HepG2 (cell line): ENCODE results near the gene G6PC3. TPM values are rescaled to one million over a fixed set of nuclear protein-coding genes. Genes with fewer than 3 reads are reported as not detected.

Source experiments
- ATAC-seq: fragments of 200-7000 bp; cut with Tn5 transposase; 3 replicates; pipeline ENCODE4 v1.9.1; 2020; ENCODE audit warnings: mild to moderate bottlenecking, moderate library complexity
- BruUV-seq: library from RNA; stranded (reverse); fragments of 400-500 nt; replicated peaks from 2 replicates; lab custom pipeline; 2021; lab: Mats Ljungman, UMichigan
- CTCF ChIA-PET: fragments of 300-600 bp; formaldehyde crosslinking; extraction: SDS; loops from one replicate; lab custom pipeline; 2021; ENCODE audit warnings: low total read pairs, inconsistent platforms, low intra/inter-chr PET ratio; lab: Yijun Ruan, JAX
- POLR2A ChIA-PET: fragments of 350-600 bp; sonication (Branson Sonifier 250); formaldehyde crosslinking; loops from one replicate; lab custom pipeline; 2020; ENCODE audit warnings: antibody characterized with exemption, inconsistent platforms; lab: Yijun Ruan, JAX
- DNase-seq: peaks from one replicate; pipeline ENCODE4 v3.0.0-alpha.2; 2015; ENCODE audit warnings: low spot score
- FAIRE-seq: peaks from 3 replicates; lab custom pipeline; 2011; peaks lifted over from hg19 to GRCh38; lab: Jason Lieb, UNC
- H2AFZ ChIP-seq: one replicate; pipeline ENCODE4 v1.6.1; 2011; ENCODE audit warnings: low read length, inconsistent platforms
- H3K27ac ChIP-seq: fragments of 300-600 bp; 3 replicates; pipeline ENCODE4 v1.8.0; 2011; ENCODE audit warnings: mixed run types, mild to moderate bottlenecking, mixed read lengths, low read length, inconsistent platforms; ENCODE audit not compliant: insufficient read depth; ENCODE audit errors: extremely low read length
- H3K27me3 ChIP-seq, 2 experiments: fragments of 200-600 bp in 1 of 2; 2 replicates in 1 of 2; 3 replicates in 1 of 2; pipeline versions ENCODE4 v1.6.0 to v1.8.0; 2011; ENCODE audit warnings: low read length in 2 of 2, mild to moderate bottlenecking in 2 of 2, moderate library complexity in 2 of 2, inconsistent platforms in 1 of 2; ENCODE audit not compliant: insufficient read depth in 2 of 2, control insufficient read depth in 1 of 2
- H3K36me3 ChIP-seq, 2 experiments: fragments of 200-600 bp in 1 of 2; replicated peaks in 1 of 2; 2 replicates in 1 of 2; 3 replicates in 1 of 2; pipeline versions ENCODE4 v1.5.1 to v1.8.0; 2011; ENCODE audit warnings: low read length in 2 of 2, inconsistent platforms in 1 of 2; ENCODE audit not compliant: insufficient read depth in 2 of 2, control insufficient read depth in 1 of 2
- H3K4me1 ChIP-seq: 2 replicates; pipeline ENCODE4 v1.5.1; 2012; ENCODE audit warnings: low read length, inconsistent platforms; ENCODE audit not compliant: insufficient read depth
- H3K4me2 ChIP-seq: 2 replicates; pipeline ENCODE4 v1.6.0; 2011; ENCODE audit warnings: low read depth, low read length, inconsistent platforms
- H3K4me3 ChIP-seq, 3 experiments: fragments of 200-600 bp in 1 of 3; sonication (generic), shearing (Covaris generic) in 1 of 3; replicated peaks in 1 of 3; 2 replicates each; pipeline ENCODE4 v1.5.1; 2011 to 2016; ENCODE audit warnings: low read length in 3 of 3, inconsistent platforms in 2 of 3, low read depth in 2 of 3, mild to moderate bottlenecking in 2 of 3, control low read depth in 1 of 3, mixed read lengths in 1 of 3; ENCODE audit not compliant: insufficient read depth in 1 of 3
- H3K79me2 ChIP-seq: one replicate; pipeline ENCODE4 v1.6.1; 2011; ENCODE audit warnings: low read length, inconsistent platforms; ENCODE audit not compliant: insufficient read depth
- H3K9ac ChIP-seq: 2 replicates; pipeline ENCODE4 v1.6.0; 2011; ENCODE audit warnings: mild to moderate bottlenecking, low read depth, low read length, inconsistent platforms; ENCODE audit not compliant: insufficient read depth
- H3K9me3 ChIP-seq: 2 replicates; pipeline ENCODE4 v1.5.1; 2012; ENCODE audit warnings: mild to moderate bottlenecking, low read length
- H4K20me1 ChIP-seq: 2 replicates; pipeline ENCODE4 v1.6.0; 2011; ENCODE audit warnings: inconsistent platforms, mild to moderate bottlenecking, low read length, moderate library complexity; ENCODE audit not compliant: insufficient read depth
- AGO1 ChIP-seq: fragments of 200-400 bp; formaldehyde crosslinking; IDR thresholded peaks from 2 replicates; pipeline ENCODE4 v1.6.1; 2017; ENCODE audit warnings: mild to moderate bottlenecking, low read depth, low read length, moderate library complexity; ENCODE audit not compliant: poor library complexity, severe bottlenecking
- KDM5B ChIP-seq: sonication (generic); formaldehyde crosslinking; IDR thresholded peaks from 2 replicates; pipeline ENCODE4 v1.4.0; 2020; ENCODE audit warnings: missing genetic modification reagents, mild to moderate bottlenecking, borderline replicate concordance
- TBX2 ChIP-seq: sonication (generic); formaldehyde crosslinking; IDR thresholded peaks from 2 replicates; pipeline ENCODE4 v1.5.0; 2020; ENCODE audit warnings: missing genetic modification reagents, mild to moderate bottlenecking, borderline replicate concordance
- ZZZ3 ChIP-seq: sonication (generic); formaldehyde crosslinking; IDR thresholded peaks from 2 replicates; pipeline ENCODE4 v1.4.0; 2020; ENCODE audit warnings: missing genetic modification reagents, mild to moderate bottlenecking, borderline replicate concordance
- WGBS: methylation state at CpG from one replicate; pipeline ENCODE4 v1.1.6; 2017; ENCODE audit warnings: low lambda C conversion rate; 5-methylcytosine and 5-hydroxymethylcytosine counted together
- in situ Hi-C: cut with HindIII; loops from 2 replicates; pipeline ENCODE4 v1.10.0; 2017; ENCODE audit warnings: low pct_unique_long_range_greater_than_20kb; ENCODE audit not compliant: extremely low pct_ligation_motif_present
- intact Hi-C: fragments of 100-400 bp; cut with micrococcal nuclease; formaldehyde crosslinking; loops from one replicate; pipeline ENCODE4 v1.10.0; 2022; ENCODE audit not compliant: unreplicated experiment
- polyA plus RNA-seq, 8 experiments: library from polyadenylated mRNA; depleted of rRNA in 3 of 8; stranded (reverse) in 7 of 8; unstranded in 1 of 8; fragments of >200 nt; fragmentation: Illumina TruSeq in 4 of 8; extraction: Trizol in 4 of 8; gene quantifications; 2 replicates each; pipeline versions ENCODE4 v1.2.1 to v1.2.3, GENCODE V29; 2011 to 2016; ENCODE audit warnings: low read depth in 4 of 8, missing spikeins in 1 of 8, mixed read lengths in 1 of 8; ENCODE audit not compliant: insufficient read depth in 1 of 8
- total RNA-seq, 5 experiments: library from RNA; depleted of rRNA; stranded (reverse); fragments of >200 nt; fragmentation: Illumina TruSeq; extraction: Trizol; gene quantifications; 2 replicates each; pipeline ENCODE4 v1.2.3, GENCODE V29; 2016; ENCODE audit warnings: low read depth in 1 of 5
- TF ChIP-seq, protein P1 (sequence below): sonication (generic); formaldehyde crosslinking; IDR thresholded peaks from 2 replicates; pipeline ENCODE4 v1.8.1; 2023; ENCODE audit warnings: mild to moderate bottlenecking, missing genetic modification reagents
- TF ChIP-seq, protein P2 (sequence below): sonication (generic); formaldehyde crosslinking; IDR thresholded peaks from 2 replicates; pipeline ENCODE4 v1.8.0; 2022; ENCODE audit warnings: missing genetic modification reagents, low read depth, mild to moderate bottlenecking, borderline replicate concordance
- TF ChIP-seq, protein P3 (sequence below): sonication (generic); formaldehyde crosslinking; IDR thresholded peaks from 2 replicates; pipeline ENCODE4 v1.5.0; 2020; ENCODE audit warnings: mild to moderate bottlenecking, missing genetic modification reagents
- TF ChIP-seq, protein P4 (sequence below): sonication (generic); formaldehyde crosslinking; IDR thresholded peaks from 2 replicates; pipeline ENCODE4 v1.5.0; 2020; ENCODE audit warnings: mild to moderate bottlenecking, missing genetic modification reagents, moderate library complexity
- TF ChIP-seq, protein P5 (sequence below): sonication (generic); formaldehyde crosslinking; IDR thresholded peaks from 2 replicates; pipeline ENCODE4 v1.5.1; 2020; ENCODE audit warnings: mild to moderate bottlenecking, missing genetic modification reagents, moderate library complexity
- TF ChIP-seq, protein P6 (sequence below): sonication (generic); formaldehyde crosslinking; IDR thresholded peaks from 2 replicates; pipeline ENCODE4 v1.5.0; 2020; ENCODE audit warnings: missing genetic modification reagents, mild to moderate bottlenecking, borderline replicate concordance

G6PC3 gene
- total and polyA plus RNA-seq, 2 of the 13 experiments (the other 11 are each of a cell fraction or from before 2014, with no cell fraction given): 38.5 to 75.8 TPM

DNA sequence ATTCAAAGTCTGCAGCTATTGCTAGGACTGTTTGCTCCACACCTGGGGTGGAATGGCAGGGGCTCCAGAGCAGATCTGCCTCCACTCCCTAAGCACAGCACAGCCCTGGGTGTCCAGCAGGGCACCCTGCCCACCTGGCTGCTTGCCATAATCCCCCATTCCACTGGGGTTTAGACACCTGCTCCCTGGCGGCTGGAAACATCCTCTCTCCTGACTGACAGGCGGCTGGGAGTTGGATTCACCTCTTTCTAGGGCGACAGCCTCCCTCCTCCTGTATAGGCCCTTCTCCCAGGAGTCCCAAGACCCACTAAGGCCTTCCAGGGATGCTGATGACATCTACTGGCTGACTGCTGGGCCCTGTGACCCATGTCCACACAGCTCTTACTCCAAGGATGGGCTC, 34.9 kb downstream of the G6PC3 start:
- no TSS peak for BruUV-seq
- H3K27me3 ChIP-seq: no peaks in the 10 kb centered on the region
- H3K36me3 ChIP-seq: peaks cover 1 to 2% of the 10 kb centered on the region in 2 experiments; a peak in 4 of 5 replicates
- no peak overlapping the region for H3K4me2 ChIP-seq
- intact Hi-C loops (no loop called here), in situ Hi-C loops (no loop called here)
- H2AFZ ChIP-seq: no peak overlapping the region
- H3K4me3 ChIP-seq: no peak overlapping the region
- ATAC-seq (no peak), FAIRE-seq (no peak), DNase-seq (no peak)
- ChIA-PET POLR2A (interaction anchor here (0.5 to 6.2 kb wide), 3 partner anchors 22 to 40 kb away, joined by 3 to 43 read pairs (median 4); no protein-coding TSS in a partner anchor), CTCF (no interaction called here)
- H3K79me2 ChIP-seq: peaks cover 67% of the 10 kb centered on the region
- peaks cover 5% of the 10 kb centered on the region; the same call in 1 of the 2 replicates for H4K20me1 ChIP-seq
- H3K9me3 ChIP-seq: no peaks in the 10 kb centered on the region
- WGBS: 77% methylated on average over 3 of the region's 3 CpGs
- peak overlapping the region; percentile 34 for H3K27ac ChIP-seq
- TF ChIP-seq, protein P1, sequence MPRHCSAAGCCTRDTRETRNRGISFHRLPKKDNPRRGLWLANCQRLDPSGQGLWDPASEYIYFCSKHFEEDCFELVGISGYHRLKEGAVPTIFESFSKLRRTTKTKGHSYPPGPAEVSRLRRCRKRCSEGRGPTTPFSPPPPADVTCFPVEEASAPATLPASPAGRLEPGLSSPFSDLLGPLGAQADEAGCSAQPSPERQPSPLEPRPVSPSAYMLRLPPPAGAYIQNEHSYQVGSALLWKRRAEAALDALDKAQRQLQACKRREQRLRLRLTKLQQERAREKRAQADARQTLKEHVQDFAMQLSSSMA (CRISPR knock-in tag): no peak
- TF ChIP-seq, protein P2, sequence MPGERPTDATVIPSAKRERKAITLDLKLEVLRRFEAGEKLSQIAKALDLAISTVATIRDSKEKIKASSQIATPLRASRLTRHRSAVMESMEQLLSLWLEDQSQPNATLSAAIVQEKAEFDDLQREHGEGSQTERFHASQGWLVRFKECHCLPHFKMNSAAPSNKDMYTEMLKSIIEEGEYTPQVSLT (CRISPR knock-in tag): no peak
- no peak for TF ChIP-seq AGO1
- 0 out of 2 replicates have a peak, but pooled peaks have one; percentile 23 for TF ChIP-seq TBX2 (CRISPR knock-in tag)
- TF ChIP-seq ZZZ3 (CRISPR knock-in tag): 0 out of 2 replicates have a peak, but pooled peaks have one; percentile 2
- TF ChIP-seq, protein P3, sequence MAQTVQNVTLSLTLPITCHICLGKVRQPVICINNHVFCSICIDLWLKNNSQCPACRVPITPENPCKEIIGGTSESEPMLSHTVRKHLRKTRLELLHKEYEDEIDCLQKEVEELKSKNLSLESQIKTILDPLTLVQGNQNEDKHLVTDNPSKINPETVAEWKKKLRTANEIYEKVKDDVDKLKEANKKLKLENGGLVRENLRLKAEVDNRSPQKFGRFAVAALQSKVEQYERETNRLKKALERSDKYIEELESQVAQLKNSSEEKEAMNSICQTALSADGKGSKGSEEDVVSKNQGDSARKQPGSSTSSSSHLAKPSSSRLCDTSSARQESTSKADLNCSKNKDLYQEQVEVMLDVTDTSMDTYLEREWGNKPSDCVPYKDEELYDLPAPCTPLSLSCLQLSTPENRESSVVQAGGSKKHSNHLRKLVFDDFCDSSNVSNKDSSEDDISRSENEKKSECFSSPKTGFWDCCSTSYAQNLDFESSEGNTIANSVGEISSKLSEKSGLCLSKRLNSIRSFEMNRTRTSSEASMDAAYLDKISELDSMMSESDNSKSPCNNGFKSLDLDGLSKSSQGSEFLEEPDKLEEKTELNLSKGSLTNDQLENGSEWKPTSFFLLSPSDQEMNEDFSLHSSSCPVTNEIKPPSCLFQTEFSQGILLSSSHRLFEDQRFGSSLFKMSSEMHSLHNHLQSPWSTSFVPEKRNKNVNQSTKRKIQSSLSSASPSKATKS (CRISPR knock-in tag): no peak
- TF ChIP-seq, protein P4, sequence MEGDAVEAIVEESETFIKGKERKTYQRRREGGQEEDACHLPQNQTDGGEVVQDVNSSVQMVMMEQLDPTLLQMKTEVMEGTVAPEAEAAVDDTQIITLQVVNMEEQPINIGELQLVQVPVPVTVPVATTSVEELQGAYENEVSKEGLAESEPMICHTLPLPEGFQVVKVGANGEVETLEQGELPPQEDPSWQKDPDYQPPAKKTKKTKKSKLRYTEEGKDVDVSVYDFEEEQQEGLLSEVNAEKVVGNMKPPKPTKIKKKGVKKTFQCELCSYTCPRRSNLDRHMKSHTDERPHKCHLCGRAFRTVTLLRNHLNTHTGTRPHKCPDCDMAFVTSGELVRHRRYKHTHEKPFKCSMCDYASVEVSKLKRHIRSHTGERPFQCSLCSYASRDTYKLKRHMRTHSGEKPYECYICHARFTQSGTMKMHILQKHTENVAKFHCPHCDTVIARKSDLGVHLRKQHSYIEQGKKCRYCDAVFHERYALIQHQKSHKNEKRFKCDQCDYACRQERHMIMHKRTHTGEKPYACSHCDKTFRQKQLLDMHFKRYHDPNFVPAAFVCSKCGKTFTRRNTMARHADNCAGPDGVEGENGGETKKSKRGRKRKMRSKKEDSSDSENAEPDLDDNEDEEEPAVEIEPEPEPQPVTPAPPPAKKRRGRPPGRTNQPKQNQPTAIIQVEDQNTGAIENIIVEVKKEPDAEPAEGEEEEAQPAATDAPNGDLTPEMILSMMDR: peak; percentile 31; the same call in 1 of the 2 replicates
- TF ChIP-seq KDM5B: 0 out of 2 replicates have a peak, but pooled peaks have one; percentile 38
- TF ChIP-seq, protein P5, sequence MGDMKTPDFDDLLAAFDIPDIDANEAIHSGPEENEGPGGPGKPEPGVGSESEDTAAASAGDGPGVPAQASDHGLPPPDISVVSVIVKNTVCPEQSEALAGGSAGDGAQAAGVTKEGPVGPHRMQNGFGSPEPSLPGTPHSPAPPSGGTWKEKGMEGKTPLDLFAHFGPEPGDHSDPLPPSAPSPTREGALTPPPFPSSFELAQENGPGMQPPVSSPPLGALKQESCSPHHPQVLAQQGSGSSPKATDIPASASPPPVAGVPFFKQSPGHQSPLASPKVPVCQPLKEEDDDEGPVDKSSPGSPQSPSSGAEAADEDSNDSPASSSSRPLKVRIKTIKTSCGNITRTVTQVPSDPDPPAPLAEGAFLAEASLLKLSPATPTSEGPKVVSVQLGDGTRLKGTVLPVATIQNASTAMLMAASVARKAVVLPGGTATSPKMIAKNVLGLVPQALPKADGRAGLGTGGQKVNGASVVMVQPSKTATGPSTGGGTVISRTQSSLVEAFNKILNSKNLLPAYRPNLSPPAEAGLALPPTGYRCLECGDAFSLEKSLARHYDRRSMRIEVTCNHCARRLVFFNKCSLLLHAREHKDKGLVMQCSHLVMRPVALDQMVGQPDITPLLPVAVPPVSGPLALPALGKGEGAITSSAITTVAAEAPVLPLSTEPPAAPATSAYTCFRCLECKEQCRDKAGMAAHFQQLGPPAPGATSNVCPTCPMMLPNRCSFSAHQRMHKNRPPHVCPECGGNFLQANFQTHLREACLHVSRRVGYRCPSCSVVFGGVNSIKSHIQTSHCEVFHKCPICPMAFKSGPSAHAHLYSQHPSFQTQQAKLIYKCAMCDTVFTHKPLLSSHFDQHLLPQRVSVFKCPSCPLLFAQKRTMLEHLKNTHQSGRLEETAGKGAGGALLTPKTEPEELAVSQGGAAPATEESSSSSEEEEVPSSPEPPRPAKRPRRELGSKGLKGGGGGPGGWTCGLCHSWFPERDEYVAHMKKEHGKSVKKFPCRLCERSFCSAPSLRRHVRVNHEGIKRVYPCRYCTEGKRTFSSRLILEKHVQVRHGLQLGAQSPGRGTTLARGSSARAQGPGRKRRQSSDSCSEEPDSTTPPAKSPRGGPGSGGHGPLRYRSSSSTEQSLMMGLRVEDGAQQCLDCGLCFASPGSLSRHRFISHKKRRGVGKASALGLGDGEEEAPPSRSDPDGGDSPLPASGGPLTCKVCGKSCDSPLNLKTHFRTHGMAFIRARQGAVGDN (CRISPR knock-in tag): peak; percentile 21; the same call in 1 of the 2 replicates
- TF ChIP-seq, protein P6, sequence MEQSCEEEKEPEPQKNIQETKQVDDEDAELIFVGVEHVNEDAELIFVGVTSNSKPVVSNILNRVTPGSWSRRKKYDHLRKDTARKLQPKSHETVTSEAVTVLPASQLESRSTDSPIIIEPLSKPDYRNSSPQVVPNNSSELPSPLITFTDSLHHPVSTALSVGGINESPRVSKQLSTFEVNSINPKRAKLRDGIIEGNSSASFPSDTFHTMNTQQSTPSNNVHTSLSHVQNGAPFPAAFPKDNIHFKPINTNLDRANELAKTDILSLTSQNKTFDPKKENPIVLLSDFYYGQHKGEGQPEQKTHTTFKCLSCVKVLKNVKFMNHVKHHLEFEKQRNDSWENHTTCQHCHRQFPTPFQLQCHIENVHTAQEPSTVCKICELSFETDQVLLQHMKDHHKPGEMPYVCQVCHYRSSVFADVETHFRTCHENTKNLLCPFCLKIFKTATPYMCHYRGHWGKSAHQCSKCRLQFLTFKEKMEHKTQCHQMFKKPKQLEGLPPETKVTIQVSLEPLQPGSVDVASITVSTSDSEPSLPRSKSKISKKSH (CRISPR knock-in tag): 0 out of 2 replicates have a peak, but pooled peaks have one; percentile 39
- H3K4me1 ChIP-seq: peaks cover 93% of the 10 kb centered on the region
- no peak overlapping the region for H3K9ac ChIP-seq
